GM18505 (cell line): Measurements from ENCODE around the gene TMEM107.
"Not testable (repeated sequence)": the region's sequence is repeated elsewhere in the genome, so short reads cannot be mapped to it uniquely, and the experiment has no call there.

ENCODE experiments used
- ATAC-seq: cut with Tn5 transposase; IDR thresholded peaks from one replicate; pipeline ENCODE4 v1.9.1; 2021; ENCODE audit not compliant: unreplicated experiment
- POLR2A ChIP-seq: IDR thresholded peaks from 4 replicates; pipeline ENCODE4 v1.6.1; 2011; ENCODE audit warnings: borderline replicate concordance; ENCODE audit not compliant: insufficient read depth, insufficient read length; ENCODE audit errors: extremely low read depth

The TMEM107 gene

GRCh38 chr17:8176197-8176940 lies at the start of gene TMEM107:
TSS of gene TMEM107 (minus strand) at chr17:8176380. CDS start at chr17:8176286, 94 bp downstream.
- peak; percentile 35 for ATAC-seq
- TF ChIP-seq POLR2A, result peak; percentile 68

- no peak for ATAC-seq
- no peak for TF ChIP-seq POLR2A
Measured at GRCh38 chr17:8224891-8225812, 49.0 kb upstream of the TMEM107 start.

GRCh38 chr17:8223356-8224126 lies 47.4 kb upstream of the TMEM107 start:
- ATAC-seq, result peak; percentile 6
- TF ChIP-seq POLR2A, result no peak

DNA sequence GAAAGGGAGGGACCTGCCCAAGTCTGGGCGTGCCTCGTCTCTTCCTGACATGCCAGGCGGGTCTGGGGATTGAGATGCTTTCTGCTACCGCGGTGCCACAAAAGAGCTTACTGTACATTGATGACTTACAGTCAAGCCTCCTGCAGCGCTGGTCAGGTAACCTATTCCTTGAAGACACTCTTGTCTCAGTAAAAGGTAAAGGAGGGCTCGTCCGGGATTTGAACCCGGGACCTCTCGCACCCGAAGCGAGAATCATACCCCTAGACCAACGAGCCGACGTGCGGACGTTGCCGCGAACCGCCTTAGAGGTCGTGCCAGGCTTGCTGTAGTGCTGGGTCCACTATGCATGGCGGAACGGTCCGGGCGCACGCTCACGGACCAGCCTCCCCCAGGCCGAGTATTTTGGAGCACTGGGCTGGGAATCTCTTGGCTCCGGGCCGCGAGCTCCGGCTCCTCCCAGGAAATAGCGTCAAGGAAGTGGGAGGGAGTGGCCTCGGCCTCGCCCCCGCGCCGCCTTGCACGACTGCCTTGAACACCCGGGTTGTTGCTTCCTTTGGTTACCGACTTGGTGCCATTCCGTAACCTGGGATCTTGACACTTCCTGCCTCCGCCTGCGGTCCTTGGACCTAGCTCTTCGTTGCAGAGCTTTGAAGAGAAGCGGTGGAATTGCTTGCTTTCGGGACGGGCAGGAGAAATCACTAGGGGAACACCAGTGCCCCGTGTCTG lies 46.6 kb upstream of the TMEM107 start:
- peak; percentile 30 for ATAC-seq

GRCh38 chr17:8222380-8222629 lies 46.1 kb upstream of the TMEM107 start:
- ATAC-seq, result peak; percentile 17
- no peak for TF ChIP-seq POLR2A

More for the DNA sequence above, 46.6 kb upstream of the TMEM107 start:
- TF ChIP-seq POLR2A, result peak; percentile 85

DNA sequence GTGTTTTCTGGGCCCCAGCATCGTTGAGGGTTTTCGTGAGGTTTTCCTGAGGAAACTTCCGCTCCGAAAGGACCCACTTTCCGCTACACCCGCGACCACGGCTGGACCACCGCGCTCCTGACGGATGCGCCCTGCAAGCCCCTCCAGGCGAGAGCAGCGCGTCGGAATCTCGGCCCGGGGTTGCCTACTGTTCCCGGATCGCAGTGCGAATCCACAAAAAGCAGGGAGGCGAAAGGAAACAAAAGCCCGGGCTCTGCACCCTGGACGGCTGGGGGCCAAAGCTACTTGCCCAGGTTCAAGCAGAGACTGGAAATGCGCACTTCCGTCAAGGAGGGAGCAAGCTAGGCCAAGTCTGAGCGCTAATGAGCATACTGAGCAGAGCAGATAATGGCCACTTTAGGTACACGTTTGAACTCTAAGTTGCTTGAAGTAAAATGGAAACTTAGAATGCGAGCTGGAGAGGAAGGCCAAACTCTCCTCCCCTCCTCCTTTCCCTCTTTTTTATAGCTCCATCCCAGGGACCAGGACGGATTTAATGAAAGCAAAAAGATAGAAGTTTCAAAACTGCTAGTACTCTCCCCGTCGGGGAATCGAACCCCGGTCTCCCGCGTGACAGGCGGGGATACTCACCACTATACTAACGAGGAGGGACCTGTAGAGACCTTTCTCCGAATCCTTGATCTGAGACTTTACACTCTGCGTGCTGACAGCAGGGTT lies 45.6 kb upstream of the TMEM107 start:
- peak; percentile 52 for TF ChIP-seq POLR2A
- peak; percentile 41 for ATAC-seq

GRCh38 chr17:8220783-8221662 lies 44.8 kb upstream of the TMEM107 start:
- TF ChIP-seq POLR2A, result no peak
- ATAC-seq, result no peak

DNA sequence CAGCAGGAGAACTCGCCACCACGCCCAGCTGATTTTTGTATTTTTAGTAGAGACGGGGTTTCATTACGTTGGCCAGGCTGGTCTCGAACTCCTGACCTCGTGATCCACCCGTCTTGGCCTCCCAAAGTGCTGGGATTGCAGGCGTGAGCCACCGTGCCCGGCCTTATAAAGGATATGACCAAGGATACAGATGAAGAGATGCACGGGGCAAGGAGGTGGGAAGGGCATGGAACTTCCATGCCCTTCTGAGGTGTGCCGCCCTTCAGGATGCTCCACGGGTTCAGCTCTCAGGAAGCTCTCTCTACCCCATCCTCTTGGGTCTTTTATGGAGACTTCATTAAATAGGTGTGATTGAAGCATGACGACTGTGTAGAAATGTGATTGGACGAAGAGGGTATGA lies 37.8 kb upstream of the TMEM107 start:
- not testable (repeated sequence) for ATAC-seq

DNA sequence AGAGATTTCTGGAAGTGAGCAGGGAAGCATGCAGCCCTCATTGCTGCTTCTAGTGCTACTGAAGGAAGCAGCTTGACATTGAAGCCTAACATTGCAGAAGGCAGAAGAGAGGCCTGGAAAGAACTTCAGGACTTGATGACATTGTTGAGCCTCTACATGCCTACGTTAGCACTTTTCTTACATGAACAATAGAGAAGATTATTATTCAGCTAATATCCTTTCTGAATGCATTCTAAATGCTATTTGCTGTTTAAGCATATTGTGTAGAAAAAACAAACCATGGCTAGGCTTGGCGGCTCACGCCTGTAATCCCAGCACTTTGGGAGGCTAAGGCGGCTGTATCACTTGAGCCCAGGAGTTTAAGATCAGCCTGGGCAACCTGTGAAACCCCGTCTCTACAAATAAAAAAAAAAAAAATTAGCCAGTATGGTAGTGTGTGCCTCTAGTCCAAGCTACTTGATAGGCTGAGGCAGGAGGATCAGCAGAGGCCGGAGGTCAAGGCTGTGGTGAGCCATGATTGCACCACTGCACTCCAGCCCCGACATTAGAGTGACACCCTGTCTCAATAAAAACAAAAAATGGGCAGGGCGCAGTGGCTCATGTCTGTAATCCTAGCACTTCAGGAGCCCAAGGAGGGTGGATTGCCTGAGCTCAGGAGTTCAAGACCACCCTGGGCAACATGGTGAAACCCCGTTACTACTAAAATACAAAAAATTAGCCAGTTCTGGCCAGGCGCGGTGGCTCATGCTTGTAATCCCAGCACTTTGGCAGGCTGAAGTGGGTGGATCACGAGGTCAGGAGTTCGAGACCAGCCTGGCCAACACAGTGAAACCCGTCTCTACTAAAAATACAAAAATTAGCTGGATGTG lies 36.4 kb upstream of the TMEM107 start:
- no peak for ATAC-seq
- no peak for TF ChIP-seq POLR2A

- no peak for TF ChIP-seq POLR2A
- no peak for ATAC-seq
Measured at GRCh38 chr17:8210761-8211458, 34.7 kb upstream of the TMEM107 start.
